HT1080 (cell line): ENCODE results near the gene ARID5B. TPM values are rescaled to one million over a fixed set of nuclear protein-coding genes. Genes with fewer than 3 reads are reported as not detected.

Source experiments
- DNase-seq: peaks from one replicate; pipeline ENCODE4 v3.0.0-alpha.2; 2015; ENCODE audit warnings: low read depth
- total RNA-seq: library from RNA; depleted of rRNA; stranded (reverse); fragments of >200 nt; shearing (Covaris generic); gene quantifications from 2 replicates; pipeline ENCODE4 v1.2.3, GENCODE V29; 2014

Gene ARID5B
- total RNA-seq, 1 experiment from 2014 or later: 4.3 TPM

DNA sequence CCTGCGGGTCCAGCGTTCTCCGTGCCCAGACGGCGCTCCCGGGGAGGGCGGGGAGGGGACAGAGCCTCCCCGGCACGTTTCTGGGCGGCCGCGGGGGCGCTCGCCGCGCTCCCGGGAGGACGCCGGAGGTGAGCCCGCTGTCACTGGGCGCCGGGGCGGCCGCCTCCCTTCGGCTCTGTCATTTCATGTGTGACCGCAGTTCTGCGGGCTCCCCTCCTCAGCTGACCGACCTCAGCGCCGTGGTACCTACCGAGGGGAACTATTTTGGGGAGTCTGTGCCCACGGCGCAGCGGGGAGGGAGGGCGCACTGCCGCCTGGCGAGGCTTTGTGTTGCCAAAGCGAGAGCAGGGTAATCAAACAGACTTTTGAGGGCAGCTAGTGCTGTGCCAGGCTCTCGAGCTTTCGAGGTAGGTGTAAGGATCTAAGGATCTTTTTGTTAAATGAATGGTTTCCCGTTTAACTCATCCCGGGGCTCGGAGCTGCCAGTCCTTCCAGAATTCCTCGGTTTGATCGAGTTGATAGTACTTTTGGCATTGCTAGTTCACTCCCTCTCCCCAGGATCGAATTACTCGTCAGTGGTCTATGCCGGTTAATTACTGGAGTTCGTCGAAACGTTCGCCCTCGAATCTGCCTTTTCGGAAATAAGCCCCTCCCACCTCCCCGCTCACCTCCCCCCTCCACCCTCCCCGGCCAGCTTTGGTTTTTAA lies 1.9 kb downstream of the ARID5B start:
- peak; percentile 44 for DNase-seq

DNA sequence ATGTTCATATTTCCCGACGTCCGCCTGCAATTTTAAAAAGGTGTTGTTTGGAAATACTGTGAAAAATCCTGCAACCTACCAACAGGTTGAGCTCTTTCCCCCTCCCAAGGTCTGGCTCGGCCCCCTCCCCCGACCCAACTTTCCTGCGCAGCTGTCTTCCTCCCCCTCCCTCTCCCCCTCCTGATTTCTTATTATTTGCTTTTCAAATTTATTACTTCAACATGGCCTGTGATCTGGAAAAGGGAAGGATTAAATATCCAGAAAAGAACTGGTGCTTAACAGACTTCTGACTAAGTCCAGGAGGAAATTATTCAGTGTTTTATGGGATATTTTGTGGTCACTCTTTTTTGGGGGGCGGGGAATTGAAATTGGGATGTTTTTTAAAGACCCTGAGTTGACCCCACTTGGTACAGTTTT lies 2.4 kb downstream of the ARID5B start:
- peak; percentile 54 for DNase-seq

DNA sequence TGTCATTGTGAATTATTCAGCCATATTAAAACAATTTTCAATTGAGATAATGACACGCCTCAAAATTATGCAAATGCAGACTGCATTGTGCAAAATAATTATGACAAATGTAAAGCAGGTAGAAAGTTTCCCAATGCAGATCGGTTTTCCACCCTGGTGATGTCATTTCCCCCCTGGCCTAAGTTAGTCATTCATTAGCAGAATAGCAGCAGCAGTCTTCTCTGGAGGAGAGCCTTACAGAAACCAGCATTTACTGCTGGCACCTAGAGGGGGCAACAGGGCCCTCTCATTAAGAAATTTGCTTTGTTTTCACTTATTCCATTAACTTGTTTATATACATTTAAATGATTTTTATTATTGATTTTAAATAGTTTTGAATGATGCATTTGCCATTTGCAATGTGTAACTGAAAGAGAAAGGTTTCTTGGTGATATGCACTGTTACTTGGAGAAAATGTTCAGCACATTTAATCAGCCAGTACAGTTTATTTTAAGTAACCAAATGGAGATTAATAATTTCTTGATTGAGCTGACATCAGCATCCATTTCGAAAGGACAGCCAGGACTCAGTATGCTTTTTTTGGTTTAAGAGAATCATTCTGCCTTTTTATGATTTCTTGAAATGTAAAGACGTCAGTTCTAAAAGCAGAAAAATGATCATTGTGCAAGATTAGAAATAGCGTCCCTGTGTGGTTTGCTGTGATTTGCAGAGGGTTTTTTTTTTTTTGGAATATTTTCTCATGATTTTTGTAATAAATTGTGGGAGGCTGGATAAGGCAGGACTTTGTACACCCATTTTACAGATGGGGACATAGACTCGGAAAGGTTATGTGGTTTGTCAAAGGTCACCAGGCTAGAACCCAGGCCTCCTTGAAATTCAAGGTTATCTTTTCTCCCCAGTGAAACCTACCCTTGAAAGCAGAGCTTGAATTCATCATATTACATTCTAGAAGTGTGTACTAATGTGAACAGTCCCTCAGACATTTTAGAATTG lies 3.5 kb downstream of the ARID5B start:
- DNase-seq: peak; percentile 81

DNA sequence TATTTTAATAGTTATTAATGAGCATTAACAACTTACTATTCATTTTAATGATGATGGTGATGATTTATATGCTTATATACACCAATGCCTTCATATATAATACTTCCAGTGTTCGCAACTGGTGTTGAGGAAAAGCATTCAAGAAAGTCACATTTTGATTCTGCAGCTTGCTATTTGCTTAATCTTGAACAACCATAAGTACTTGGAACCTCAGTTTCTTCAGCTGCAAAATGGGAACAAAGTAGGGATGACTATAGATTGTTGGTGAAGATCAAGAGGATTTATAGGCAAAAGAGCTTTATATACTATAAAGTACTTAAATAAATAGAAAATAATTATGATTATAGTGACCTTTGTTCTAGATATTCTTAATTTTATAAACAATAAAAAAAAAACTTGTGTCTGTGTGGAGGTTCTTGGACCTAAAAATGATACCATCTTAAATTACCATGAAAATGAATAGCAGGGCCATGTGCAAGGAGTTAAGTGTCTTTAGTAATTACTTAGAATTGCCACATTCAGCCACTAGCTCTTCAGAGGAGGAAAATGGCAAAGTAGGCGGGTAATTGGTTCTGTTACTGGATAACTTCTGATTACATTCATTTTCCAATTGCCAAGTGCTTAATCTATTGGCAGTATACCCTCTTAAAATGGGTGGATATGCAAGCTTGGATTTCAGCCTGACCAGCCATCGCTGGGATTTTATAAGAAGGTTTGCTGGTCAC lies 4.5 kb downstream of the ARID5B start:
- DNase-seq: no peak

DNA sequence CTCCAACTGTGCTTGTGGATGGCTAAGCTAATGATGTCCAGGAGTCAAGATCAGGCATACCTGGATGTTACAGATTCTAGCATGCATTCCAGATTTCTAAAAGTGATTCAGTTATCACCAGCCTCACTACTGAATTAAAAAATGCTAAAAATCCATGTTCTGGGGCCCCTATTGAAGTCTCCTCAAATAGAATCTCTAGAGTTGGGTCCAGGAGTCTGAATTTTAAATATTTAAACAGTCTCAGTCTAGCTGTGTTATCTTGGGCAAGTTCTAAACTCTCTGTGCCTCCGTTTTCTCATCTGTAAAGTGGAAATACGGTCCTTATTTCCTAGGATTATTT lies 5.0 kb downstream of the ARID5B start:
- no peak for DNase-seq

DNA sequence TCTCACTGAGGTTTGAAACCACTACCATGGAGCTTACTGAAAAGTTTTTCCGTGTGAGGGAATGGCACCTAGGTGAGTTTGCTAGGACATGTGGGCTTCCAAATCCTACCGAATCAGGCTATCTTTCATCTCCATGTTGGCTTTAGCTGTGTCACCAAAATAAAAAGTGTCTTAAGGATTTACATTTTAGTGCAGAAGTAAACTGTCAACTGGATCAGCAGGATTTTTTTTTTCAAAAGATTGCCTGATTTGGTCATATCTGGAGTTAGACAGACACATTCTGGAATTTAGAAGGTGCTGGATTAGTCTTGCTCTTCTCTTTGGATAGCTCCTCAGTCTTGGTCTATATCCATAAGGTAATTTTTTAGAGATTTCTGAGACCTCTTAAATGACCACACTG lies 5.5 kb downstream of the ARID5B start:
- no peak for DNase-seq

DNA sequence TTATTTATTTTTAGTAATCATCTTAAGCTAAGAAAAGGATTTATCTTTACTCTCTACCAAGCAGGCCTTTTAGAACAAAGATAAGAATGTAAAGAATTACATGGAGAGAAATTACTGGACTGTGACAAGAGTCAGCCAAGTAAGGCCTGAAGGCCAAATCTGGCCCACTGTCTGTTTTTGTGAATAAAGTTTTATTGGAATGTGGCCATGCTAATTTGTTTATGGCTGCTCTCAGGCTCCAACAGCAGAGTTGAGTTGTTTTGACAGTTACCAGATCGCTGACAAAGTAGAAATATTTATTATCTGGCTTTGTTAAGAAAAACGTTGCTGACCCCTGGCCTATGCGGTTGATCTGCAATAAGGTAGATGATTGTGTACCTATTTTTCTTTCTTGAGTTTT lies 6.1 kb downstream of the ARID5B start:
- no peak for DNase-seq

DNA sequence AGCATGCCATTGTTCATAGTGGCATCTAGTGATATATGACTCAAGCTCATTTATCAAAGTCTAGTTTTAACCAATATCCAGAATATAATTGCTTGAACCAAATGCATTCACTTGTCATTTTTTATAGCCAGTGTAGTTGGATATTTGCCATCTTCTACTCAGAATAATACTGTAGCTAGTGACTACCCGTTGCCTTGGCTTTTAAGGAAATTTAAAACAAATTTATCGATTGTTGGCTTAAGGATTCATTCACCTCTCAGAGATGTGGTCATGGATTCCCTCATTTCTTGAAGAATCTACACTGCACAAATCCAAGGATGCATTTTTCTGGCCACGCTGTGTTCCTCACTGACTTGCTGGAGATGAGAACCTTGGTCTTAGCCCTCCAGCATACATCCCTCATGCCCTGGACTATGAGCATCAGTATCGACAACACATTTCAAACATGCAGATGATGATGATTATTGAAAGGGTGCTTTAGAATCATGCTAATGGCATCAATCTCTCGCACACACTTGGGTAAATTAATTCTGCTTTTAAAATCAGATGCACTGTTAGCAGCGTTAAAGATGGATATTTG lies 8.8 kb downstream of the ARID5B start:
- no peak for DNase-seq

DNA sequence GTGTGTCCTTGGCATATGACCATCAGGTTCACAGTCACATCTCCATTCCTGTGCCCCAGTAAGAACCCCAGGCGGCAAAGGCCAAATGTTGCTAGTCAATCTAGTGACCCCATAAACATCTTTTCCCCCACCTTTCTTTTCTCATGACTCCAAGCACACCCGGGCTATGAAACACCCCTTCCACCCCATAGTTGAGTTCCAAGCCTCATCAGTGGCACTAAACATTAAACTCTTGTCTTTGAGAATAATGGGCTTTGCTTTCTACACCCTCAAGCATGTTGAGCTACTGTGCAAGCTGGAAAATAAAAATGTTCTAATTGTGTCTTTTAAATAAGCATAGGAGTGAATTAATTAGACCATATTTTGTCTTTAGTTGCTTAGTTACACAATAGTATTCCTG lies 9.4 kb downstream of the ARID5B start:
- no peak for DNase-seq

DNA sequence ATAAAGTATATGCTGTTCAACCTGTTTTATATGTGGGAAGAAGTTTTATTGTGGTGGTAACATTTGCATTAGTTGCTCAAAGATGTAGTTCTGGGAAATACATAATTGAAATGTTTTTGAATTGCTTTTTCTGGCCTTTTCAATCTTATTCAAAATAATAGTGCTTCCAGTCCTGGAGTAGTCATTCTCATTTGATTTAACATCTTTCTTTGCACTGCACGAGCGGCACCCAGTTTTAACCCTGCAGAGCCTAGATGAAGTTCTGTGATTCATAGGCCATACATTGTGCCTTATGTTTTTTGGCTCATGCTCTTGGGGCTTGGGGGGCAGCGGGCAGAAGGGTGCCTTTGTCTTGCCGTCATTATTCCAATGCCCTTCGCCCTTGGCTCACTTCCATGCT lies 9.9 kb downstream of the ARID5B start:
- no peak for DNase-seq

DNA sequence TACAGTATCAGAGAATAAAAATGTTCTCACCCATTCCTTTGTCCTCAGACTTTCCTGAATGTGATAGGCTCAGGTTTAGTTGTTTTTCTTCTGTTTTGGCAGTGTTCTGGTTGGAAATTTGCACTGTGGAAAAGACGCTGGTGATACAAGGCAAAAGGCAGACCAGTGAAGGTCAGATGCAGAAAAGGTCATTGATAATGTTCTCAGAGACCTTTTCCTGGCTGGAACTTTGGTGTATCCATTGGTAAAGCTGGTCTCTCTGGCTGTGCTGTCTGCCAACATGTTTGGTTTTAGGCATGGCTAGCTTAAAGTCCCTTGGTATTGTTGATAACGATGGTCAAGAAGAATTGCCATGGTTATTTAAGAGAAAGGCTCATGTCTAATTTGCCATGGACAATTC lies 11.5 kb downstream of the ARID5B start:
- DNase-seq: no peak

DNA sequence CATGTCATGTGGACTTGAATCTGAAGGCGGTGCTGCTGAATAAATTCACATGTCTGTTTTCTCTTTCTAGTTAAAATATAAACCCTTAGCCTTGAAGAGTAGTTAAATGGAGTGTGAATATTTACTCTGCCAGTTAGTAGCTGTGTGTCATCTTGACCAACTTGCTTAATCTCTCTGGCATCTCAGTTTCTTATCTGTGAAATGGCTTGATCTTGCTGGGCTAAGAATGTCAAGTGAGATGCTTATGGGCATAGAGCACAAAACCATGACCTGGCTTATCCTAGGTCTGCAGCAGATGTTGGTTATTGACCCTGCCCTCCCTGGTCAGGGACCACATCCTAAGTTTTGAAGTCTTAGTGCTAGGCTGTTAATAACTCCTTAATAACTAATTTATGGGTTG lies 16.6 kb downstream of the ARID5B start:
- DNase-seq: no peak

DNA sequence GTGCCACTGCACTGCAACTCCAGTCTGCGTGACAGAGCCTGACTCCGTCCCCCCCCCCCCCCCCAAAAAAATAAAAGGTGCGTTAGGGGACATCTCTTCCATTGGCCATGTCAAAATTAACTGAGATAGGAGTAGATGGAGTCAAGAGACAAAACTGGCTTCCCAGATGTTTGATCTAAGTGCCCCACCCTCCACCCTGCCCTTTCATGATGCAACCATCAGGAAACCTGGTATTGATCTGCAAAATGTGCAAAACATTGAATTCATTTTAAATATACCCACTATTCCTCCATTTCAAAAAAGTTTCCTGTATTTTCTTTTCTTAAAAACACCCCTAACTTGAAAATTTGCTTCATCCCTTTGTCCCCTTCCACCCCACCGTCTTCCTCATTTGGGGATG lies 17.5 kb downstream of the ARID5B start:
- DNase-seq: no peak

DNA sequence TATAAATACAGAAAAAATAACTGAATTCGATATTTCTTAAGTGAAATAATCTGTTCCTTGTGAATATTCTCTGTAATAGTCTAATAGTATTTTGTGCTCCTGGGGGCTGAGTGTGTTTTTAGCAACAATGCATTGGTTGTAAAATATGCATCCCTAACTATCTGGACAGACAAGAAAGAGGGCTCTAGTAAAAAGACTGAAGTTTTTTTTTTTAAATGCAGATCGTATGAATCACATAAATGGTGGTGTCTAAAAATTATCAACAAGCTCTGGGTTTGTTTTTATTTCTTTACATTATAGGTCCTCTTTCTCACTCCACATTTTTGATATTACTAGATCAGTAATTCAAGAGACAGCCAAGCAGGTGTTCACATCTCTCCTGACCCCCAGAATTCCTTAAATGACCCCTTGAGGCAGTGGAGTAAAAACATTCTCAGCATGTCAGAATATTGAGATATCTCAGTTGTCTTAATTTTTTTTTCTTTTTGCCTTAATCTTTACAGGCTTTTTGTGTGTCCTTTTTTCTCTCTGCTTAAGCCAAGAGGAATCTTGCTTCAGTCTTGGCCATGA lies 18.2 kb downstream of the ARID5B start:
- no peak for DNase-seq

DNA sequence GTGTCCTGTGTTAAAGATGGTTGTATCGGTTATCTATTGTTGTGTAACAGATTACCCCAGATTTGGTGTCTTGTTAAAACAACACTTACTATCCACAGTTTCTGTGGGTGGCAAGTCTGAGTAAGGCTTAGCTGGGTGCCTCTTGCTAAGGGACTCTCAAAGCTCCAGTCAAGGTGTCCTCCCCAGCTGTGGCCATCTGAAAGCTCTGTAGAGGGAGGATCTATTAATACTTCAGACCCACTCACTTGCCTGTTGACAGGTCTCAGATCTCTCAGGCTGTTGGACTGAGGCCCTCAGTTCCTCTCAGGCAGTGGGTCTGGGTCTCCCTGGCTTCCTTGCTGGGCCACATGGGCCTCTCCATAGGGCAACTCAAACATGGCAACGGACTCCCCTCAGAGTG lies 19.6 kb downstream of the ARID5B start:
- DNase-seq: no peak

DNA sequence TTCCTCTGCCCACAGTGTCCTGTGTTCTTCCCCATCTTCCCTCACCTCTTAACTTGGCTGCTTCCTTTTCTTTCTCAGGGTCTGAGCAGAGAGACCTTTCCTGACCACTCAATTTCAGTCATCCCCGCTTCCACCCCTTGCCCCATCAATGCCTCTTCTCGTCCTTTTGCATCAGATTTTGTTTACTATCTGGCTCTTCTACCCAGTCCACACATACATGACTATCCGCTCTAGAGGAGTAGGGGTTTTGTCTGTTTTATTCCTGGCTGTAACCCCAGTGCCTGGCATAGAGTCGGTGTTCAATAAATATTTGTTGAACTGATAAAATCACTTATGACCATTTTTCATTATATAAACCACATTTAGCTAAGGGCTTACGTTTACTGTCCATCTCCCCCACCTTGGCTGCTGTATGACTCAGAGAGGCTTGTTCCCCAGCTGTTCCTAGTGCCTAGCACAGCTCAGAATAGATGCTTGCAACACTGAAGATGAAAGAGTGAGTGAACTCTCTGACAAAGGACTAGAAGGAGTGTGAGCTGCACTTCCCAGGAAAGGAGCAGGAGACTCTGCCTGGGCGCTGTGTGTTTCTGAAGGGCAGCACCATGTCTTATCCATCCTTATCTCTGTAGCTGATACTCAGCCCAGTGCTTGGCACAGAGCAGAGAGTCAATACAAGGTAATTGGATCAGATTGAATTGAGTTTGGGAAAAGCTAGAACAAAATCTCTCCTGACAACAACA lies 21.9 kb downstream of the ARID5B start:
- peak; percentile 51 for DNase-seq

DNA sequence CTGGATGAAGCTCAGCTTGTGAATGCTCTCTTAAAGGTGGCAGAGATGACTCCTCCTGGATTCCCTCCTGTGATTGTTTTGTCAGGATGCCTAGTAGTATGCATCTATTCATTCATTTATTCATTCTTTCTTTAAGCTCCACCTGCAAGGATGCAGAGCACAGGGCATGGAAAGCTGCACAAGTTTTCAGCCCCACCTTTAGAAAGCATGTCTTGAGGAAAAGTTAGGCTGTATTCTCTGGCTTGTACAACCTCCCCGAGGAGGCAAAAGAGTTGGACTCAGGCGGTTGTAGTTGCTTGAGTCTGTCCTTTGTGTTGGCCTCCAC lies 22.4 kb downstream of the ARID5B start:
- no peak for DNase-seq

DNA sequence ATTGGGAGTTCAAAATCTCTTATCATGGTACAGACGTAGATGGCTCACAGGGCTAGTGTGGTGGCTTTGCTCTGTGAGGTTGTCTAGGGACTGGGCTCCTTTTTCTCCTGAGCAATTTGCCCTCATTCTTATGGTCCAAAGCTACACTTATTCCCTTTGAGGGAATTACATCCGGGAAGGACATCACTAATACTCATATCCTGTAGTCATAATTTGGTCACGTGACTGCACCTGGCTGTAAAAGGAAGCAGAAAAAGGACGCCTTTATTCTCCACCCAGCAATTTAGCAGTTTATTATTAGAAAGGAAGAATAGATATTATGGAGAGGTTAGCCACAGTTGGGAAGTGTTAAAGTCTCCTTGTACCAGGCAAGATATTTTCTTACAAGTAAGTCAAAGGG lies 28.1 kb downstream of the ARID5B start:
- peak; percentile 7 for DNase-seq

DNA sequence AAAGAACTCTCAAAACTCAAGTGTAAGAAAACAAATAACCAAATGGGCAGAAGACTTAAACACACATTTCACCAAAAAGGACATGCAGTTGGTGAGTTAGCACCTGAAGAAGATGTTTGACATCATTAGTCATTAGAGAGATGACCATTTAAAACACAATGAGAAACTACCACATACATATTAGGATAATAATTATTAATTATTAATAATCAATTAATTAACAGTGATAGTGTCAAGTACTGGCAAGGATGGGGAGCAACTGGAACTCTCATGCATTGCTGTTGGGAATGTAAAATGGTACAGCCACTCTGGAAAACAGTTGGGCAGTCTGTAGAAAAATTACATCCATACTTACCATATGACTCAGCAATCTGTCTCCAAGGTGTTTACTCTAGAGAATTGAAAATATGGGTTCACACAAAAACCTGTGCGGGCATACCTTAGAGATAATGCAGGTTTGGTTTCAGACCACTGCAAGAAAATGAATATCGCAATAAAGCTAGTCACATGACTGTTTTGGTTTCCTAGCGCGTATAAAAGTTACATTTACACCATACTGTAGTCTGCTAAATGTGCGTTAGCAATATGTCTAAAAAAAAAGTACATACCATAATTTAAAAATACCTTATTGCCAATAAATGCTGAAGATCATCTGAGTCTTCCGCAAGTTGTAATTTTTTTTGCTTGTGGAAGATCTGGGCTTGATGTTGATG lies 30.3 kb downstream of the ARID5B start:
- peak; percentile 27 for DNase-seq
